ENCODE results near the gene SFXN5.

Gene SFXN5

GRCh38 chr2:72973137-72973535 lies 98.4 kb downstream of the SFXN5 start:
- in situ Hi-C loops (cut with HindIII; ENCODE audit: low pct_unique_long_range_greater_than_20kb, low sequenced_read_pairs), result no loop called here
- no peak for TF ChIP-seq JUND (IDR thresholded peaks at IDR 0.05; ENCODE audit: low read depth)
- DNase-seq (ENCODE audit: low read depth in 1 of 2, low spot score in 1 of 2), result no peak

- no peak for DNase-seq (ENCODE audit: low read depth in 1 of 2, low spot score in 1 of 2)
- TF ChIP-seq JUND (IDR thresholded peaks at IDR 0.05; ENCODE audit: low read depth), result no peak
- in situ Hi-C loops (cut with HindIII; ENCODE audit: low pct_unique_long_range_greater_than_20kb, low sequenced_read_pairs), result no loop called here
Observed at GRCh38 chr2:72972352-72973136, 99.0 kb downstream of the SFXN5 start.

GRCh38 chr2:72971036-72971435 lies 100.5 kb downstream of the SFXN5 start:
- TF ChIP-seq JUND (IDR thresholded peaks at IDR 0.05; ENCODE audit: low read depth), result no peak
- no peak for DNase-seq (ENCODE audit: low read depth in 1 of 2, low spot score in 1 of 2)
- in situ Hi-C loops (cut with HindIII; ENCODE audit: low pct_unique_long_range_greater_than_20kb, low sequenced_read_pairs), result no loop called here

GRCh38 chr2:72969706-72970105 lies 101.8 kb downstream of the SFXN5 start:
- DNase-seq (ENCODE audit: low read depth in 1 of 2, low spot score in 1 of 2), result no peak
- in situ Hi-C loops (cut with HindIII; ENCODE audit: low pct_unique_long_range_greater_than_20kb, low sequenced_read_pairs), result no loop called here

GRCh38 chr2:72968286-72968685 lies 103.2 kb downstream of the SFXN5 start:
- in situ Hi-C loops (cut with HindIII; ENCODE audit: low pct_unique_long_range_greater_than_20kb, low sequenced_read_pairs), result no loop called here
- TF ChIP-seq JUND (IDR thresholded peaks at IDR 0.05; ENCODE audit: low read depth), result no peak

More at GRCh38 chr2:72969706-72970105, 101.8 kb downstream of the SFXN5 start:
- TF ChIP-seq JUND (IDR thresholded peaks at IDR 0.05; ENCODE audit: low read depth), result no peak

GRCh38 chr2:72965770-72966450 lies 105.6 kb downstream of the SFXN5 start:
- in situ Hi-C loops (cut with HindIII; ENCODE audit: low pct_unique_long_range_greater_than_20kb, low sequenced_read_pairs), result no loop called here
- TF ChIP-seq JUND (IDR thresholded peaks at IDR 0.05; ENCODE audit: low read depth), result no peak
- no peak for DNase-seq (ENCODE audit: low read depth in 1 of 2, low spot score in 1 of 2)

More at GRCh38 chr2:72968286-72968685, 103.2 kb downstream of the SFXN5 start:
- no peak for DNase-seq (ENCODE audit: low read depth in 1 of 2, low spot score in 1 of 2)

- no peak for TF ChIP-seq JUND (IDR thresholded peaks at IDR 0.05; ENCODE audit: low read depth)
- DNase-seq (ENCODE audit: low read depth in 1 of 2, low spot score in 1 of 2), result no peak
- in situ Hi-C loops (cut with HindIII; ENCODE audit: low pct_unique_long_range_greater_than_20kb, low sequenced_read_pairs), result no loop called here
Observed at GRCh38 chr2:72965016-72965415, 106.5 kb downstream of the SFXN5 start.

- TF ChIP-seq JUND (IDR thresholded peaks at IDR 0.05; ENCODE audit: low read depth), result no peak
- in situ Hi-C loops (cut with HindIII; ENCODE audit: low pct_unique_long_range_greater_than_20kb, low sequenced_read_pairs), result no loop called here
- DNase-seq (ENCODE audit: low read depth in 1 of 2, low spot score in 1 of 2), result no peak
Observed at GRCh38 chr2:72964146-72964525, 107.4 kb downstream of the SFXN5 start.

- TF ChIP-seq JUND (IDR thresholded peaks at IDR 0.05; ENCODE audit: low read depth), result no peak
- in situ Hi-C loops (cut with HindIII; ENCODE audit: low pct_unique_long_range_greater_than_20kb, low sequenced_read_pairs), result no loop called here
- no peak for DNase-seq (ENCODE audit: low read depth in 1 of 2, low spot score in 1 of 2)
Observed at GRCh38 chr2:72963423-72964145, 107.9 kb downstream of the SFXN5 start.

- no peak for TF ChIP-seq JUND (IDR thresholded peaks at IDR 0.05; ENCODE audit: low read depth)
- in situ Hi-C loops (cut with HindIII; ENCODE audit: low pct_unique_long_range_greater_than_20kb, low sequenced_read_pairs), result no loop called here
- no peak for DNase-seq (ENCODE audit: low read depth in 1 of 2, low spot score in 1 of 2)
Observed at GRCh38 chr2:72962911-72963310, 108.6 kb downstream of the SFXN5 start.

- DNase-seq (ENCODE audit: low read depth in 1 of 2, low spot score in 1 of 2), result no peak
- TF ChIP-seq JUND (IDR thresholded peaks at IDR 0.05; ENCODE audit: low read depth), result no peak
- in situ Hi-C loops (cut with HindIII; ENCODE audit: low pct_unique_long_range_greater_than_20kb, low sequenced_read_pairs), result no loop called here
Observed at GRCh38 chr2:72961853-72962468, 109.6 kb downstream of the SFXN5 start.

- in situ Hi-C loops (cut with HindIII; ENCODE audit: low pct_unique_long_range_greater_than_20kb, low sequenced_read_pairs), result no loop called here
- no peak for DNase-seq (ENCODE audit: low read depth in 1 of 2, low spot score in 1 of 2)
- no peak for TF ChIP-seq JUND (IDR thresholded peaks at IDR 0.05; ENCODE audit: low read depth)
Observed at GRCh38 chr2:72961036-72961720, 110.3 kb downstream of the SFXN5 start.
